Measurements from ENCODE around the gene LHFPL3. TPM values are rescaled to one million over a fixed set of nuclear protein-coding genes. Genes with fewer than 3 reads are reported as not detected.

The LHFPL3 gene
- total RNA-seq, 1 experiment from 2014 or later: not detected

- Histone ChIP-seq H3K9ac (ENCODE audit: low read length) (peak overlapping the region; percentile 28), H3K27ac (ENCODE audit: low read depth, low read length) (peak overlapping the region; percentile 7; the same call in 1 of the 2 replicates), H3K79me2 (ENCODE audit: insufficient read depth, low read length) (no peaks in the 10 kb centered on the region), H3K4me1 (ENCODE audit: control insufficient read depth in 1 of 2, insufficient read depth in 2 of 2, low read length in 2 of 2) (peaks cover 27 to 35% of the 10 kb centered on the region in 2 experiments), H3K4me2 (ENCODE audit: low read length) (peak overlapping the region; percentile 84), H4K20me1 (ENCODE audit: insufficient read depth) (no peaks in the 10 kb centered on the region), H2AFZ (ENCODE audit: low read depth, low read length, poor library complexity, severe bottlenecking) (peak overlapping the region; percentile 82), H3K9me2 (ENCODE audit: insufficient read depth) (no peaks in the 10 kb centered on the region), H3K4me3 (replicated peaks in 1 of 2; ENCODE audit: low read depth in 1 of 2, low read length in 2 of 2) (no peak overlapping the region), H3K36me3 (ENCODE audit: control insufficient read depth in 1 of 2, insufficient read depth in 2 of 2, low read length in 2 of 2) (no peaks in the 10 kb centered on the region), H3K9me3 (ENCODE audit: control insufficient read depth in 1 of 2, insufficient read depth in 1 of 2, low read depth in 1 of 2, low read length in 2 of 2) (no peaks in the 10 kb centered on the region), H3K27me3 (ENCODE audit: insufficient read depth, low read length) (peaks cover 4% of the 10 kb centered on the region; the same call in 1 of the 2 replicates)
- CTCF ChIA-PET: interaction anchor here (1.2 kb wide), 1 partner anchor 60 kb away, joined by 3 read pairs; no protein-coding TSS in a partner anchor
- POLR2A ChIA-PET: interaction anchor here (1.0 kb wide), 1 partner anchor 18 kb away, joined by 3 read pairs; no protein-coding TSS in a partner anchor
- intact Hi-C loops (cut with micrococcal nuclease): loop anchor here (2.0 kb wide), 1 partner anchor 69 kb away; no protein-coding TSS in a partner anchor
- no TSS peak for BruUV-seq (replicated peaks)
- TF ChIP-seq, protein P1, sequence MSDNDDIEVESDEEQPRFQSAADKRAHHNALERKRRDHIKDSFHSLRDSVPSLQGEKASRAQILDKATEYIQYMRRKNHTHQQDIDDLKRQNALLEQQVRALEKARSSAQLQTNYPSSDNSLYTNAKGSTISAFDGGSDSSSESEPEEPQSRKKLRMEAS (IDR thresholded peaks at IDR 0.05): peak; percentile 59
- TF ChIP-seq TCF7L2 (IDR thresholded peaks at IDR 0.05; ENCODE audit: borderline replicate concordance, extremely low read depth, insufficient read depth, insufficient read length) (peak; percentile 99), CEBPB (IDR thresholded peaks at IDR 0.05; ENCODE audit: low read depth) (peak; percentile 92), POLR2AphosphoS5 (IDR thresholded peaks at IDR 0.05; ENCODE audit: low read depth, low read length) (peak; percentile 73), CBX3 (IDR thresholded peaks at IDR 0.05; ENCODE audit: low read depth) (no peak; the same call in none of the 2 replicates), ELF1 (IDR thresholded peaks at IDR 0.05; ENCODE audit: borderline replicate concordance, low read depth) (no peak; the same call in 1 of the 2 replicates), FOSL1 (IDR thresholded peaks at IDR 0.05; ENCODE audit: low read depth) (peak; percentile 59), SRF (IDR thresholded peaks at IDR 0.05; ENCODE audit: low read depth) (peak; percentile 26; the same call in 1 of the 2 replicates), EGR1 (IDR thresholded peaks at IDR 0.05; ENCODE audit: low read depth) (peak; percentile 75), JUND (IDR thresholded peaks at IDR 0.05) (peak; percentile 86), ZBTB33 (IDR thresholded peaks at IDR 0.05; ENCODE audit: extremely low read depth, insufficient replicate concordance, low read length) (no peak), SP1 (IDR thresholded peaks at IDR 0.05; ENCODE audit: low read depth) (peak; percentile 93), ATF3 (IDR thresholded peaks at IDR 0.05) (no peak), SIN3A (IDR thresholded peaks at IDR 0.05; ENCODE audit: low read depth) (peak; percentile 79; the same call in 1 of the 2 replicates)
- RAD21 ChIA-PET (ENCODE audit: low non-redundant PET in 1 of 2, low total read pairs in 2 of 2, uncharacterized antibody in 2 of 2, unreplicated experiment in 2 of 2): interaction anchor here in 1 of 2 experiments (1.0 kb wide), 1 partner anchor 70 kb away, joined by 3 read pairs; the partner anchor contains the start of gene KMT2E
- peak; percentile 81 for ATAC-seq
- DNase-seq (ENCODE audit: low read depth, low spot score): peak; percentile 94
These were observed 615.3 kb downstream of the LHFPL3 start for GRCh38 chr7:104943502-104944343.
